Measurements from ENCODE around the gene RAPGEF1.

Gene RAPGEF1

GRCh38 chr9:131530920-131531832 lies 208.7 kb downstream of the RAPGEF1 start, which contains the start of gene UCK1:
UCK1 (minus strand) TSS chr9:131531263; CDS start chr9:131531174, 89 bp downstream.
- peak within 1 kb of the TSS; percentile 70 for H3K27ac ChIP-seq
- peak; percentile 100 for DNase-seq (ENCODE audit: low spot score)
- POLR2A ChIA-PET (ENCODE audit: low non-redundant PET), result no interaction called here
- TF ChIP-seq, protein P1, sequence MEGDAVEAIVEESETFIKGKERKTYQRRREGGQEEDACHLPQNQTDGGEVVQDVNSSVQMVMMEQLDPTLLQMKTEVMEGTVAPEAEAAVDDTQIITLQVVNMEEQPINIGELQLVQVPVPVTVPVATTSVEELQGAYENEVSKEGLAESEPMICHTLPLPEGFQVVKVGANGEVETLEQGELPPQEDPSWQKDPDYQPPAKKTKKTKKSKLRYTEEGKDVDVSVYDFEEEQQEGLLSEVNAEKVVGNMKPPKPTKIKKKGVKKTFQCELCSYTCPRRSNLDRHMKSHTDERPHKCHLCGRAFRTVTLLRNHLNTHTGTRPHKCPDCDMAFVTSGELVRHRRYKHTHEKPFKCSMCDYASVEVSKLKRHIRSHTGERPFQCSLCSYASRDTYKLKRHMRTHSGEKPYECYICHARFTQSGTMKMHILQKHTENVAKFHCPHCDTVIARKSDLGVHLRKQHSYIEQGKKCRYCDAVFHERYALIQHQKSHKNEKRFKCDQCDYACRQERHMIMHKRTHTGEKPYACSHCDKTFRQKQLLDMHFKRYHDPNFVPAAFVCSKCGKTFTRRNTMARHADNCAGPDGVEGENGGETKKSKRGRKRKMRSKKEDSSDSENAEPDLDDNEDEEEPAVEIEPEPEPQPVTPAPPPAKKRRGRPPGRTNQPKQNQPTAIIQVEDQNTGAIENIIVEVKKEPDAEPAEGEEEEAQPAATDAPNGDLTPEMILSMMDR (conservative IDR thresholded peaks at IDR 0.05; ENCODE audit: low read depth), result no peak
- CTCF ChIA-PET, result interaction anchor here (0.7 to 0.9 kb wide), 3 partner anchors 23 to 778 kb away, joined by 3 to 4 read pairs (median 3); no protein-coding TSS in a partner anchor

- TF ChIP-seq, protein P1 (conservative IDR thresholded peaks at IDR 0.05; ENCODE audit: low read depth), result no peak; the same call in 1 of the 2 replicates
- DNase-seq (ENCODE audit: low spot score), result peak; percentile 94
- ChIA-PET POLR2A (ENCODE audit: low non-redundant PET) (no interaction called here), CTCF (no interaction called here)
- peak overlapping the region; percentile 70 for H3K27ac ChIP-seq
These were observed 209.3 kb downstream of the RAPGEF1 start for GRCh38 chr9:131530546-131530919.

GRCh38 chr9:131529597-131530545 lies 210.0 kb downstream of the RAPGEF1 start:
- POLR2A ChIA-PET (ENCODE audit: low non-redundant PET), result no interaction called here
- DNase-seq (ENCODE audit: low spot score), result no peak
- CTCF ChIA-PET, result no interaction called here
- TF ChIP-seq, protein P1 (conservative IDR thresholded peaks at IDR 0.05; ENCODE audit: low read depth), result no peak
- H3K27ac ChIP-seq, result peak overlapping the region; percentile 70

- ChIA-PET CTCF (no interaction called here), POLR2A (ENCODE audit: low non-redundant PET) (no interaction called here)
- no peak for DNase-seq (ENCODE audit: low spot score)
- TF ChIP-seq, protein P1 (conservative IDR thresholded peaks at IDR 0.05; ENCODE audit: low read depth), result no peak
- H3K27ac ChIP-seq, result peak overlapping the region; percentile 70
These were observed 210.9 kb downstream of the RAPGEF1 start for GRCh38 chr9:131528886-131529505.

GRCh38 chr9:131528186-131528585 lies 211.7 kb downstream of the RAPGEF1 start:
- TF ChIP-seq, protein P1 (conservative IDR thresholded peaks at IDR 0.05; ENCODE audit: low read depth), result no peak
- CTCF ChIA-PET, result interaction anchor here (0.8 kb wide), 1 partner anchor 63 kb away, joined by 4 read pairs; no protein-coding TSS in a partner anchor
- H3K27ac ChIP-seq, result peak overlapping the region; percentile 70
- POLR2A ChIA-PET (ENCODE audit: low non-redundant PET), result no interaction called here
- DNase-seq (ENCODE audit: low spot score), result no peak

All from RWPE1 (cell line).